ENCODE data around the gene NFIA.

Gene NFIA

DNA sequence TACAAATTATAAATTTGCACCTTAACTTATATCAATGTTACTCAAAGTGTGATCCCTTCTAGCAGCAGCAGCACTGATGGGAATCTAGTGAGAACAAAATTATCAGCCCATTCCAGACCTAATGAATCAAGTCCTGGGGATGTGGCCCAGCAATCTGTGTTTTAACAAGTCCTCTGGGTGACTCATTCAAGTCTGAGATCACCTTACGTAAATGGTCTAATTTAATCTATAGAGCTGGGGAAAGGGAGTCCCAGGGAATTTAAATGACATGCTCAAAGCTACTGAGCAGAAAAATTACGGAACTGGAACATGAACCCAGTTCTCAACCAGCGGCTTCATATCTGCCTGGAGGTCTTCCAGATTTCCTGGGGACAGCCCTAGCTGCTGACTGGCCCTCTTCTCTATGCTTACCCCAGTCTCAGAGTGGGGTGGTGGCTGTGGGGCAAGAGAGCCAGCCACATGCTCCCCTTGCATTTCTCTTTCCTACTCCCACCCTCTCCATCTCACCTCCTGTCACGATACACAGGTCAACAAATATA is 422.6 kb downstream of the NFIA start:
- Histone ChIP-seq H3K4me3 (ENCODE audit: low read length) (no peak overlapping the region), H3K4me1 (ENCODE audit: control insufficient read depth, insufficient read depth, low read length) (no peaks in the 10 kb centered on the region), H3K9ac (ENCODE audit: low read depth, low read length) (no peak overlapping the region), H3K36me3 (ENCODE audit: insufficient read depth, low read length) (no peaks in the 10 kb centered on the region), H3K27me3 (ENCODE audit: control insufficient read depth, insufficient read depth, low read length) (no peaks in the 10 kb centered on the region), H3K4me2 (ENCODE audit: low read length) (no peak overlapping the region), H3K9me3 (replicated peaks; ENCODE audit: low read length) (no peaks in the 10 kb centered on the region)

DNA sequence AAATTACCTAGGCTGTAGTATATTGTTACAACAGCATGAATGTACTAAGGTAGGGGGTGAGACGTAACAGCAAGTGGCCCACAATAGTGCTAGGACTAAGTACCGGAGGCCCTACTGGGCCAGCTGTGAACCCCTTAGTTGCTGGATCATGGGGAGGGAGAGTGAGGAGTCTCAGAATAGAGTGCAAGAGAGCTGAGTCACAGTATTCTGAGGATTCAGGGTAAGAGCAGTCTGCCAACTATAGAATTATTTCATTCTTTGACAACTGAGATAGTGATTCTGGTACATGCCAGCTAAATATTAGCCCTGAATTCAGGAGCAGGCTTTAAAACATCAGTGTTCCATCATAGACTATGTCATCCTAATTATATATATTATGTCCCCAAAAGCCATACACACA is 423.9 kb downstream of the NFIA start:
- no peak overlapping the region for H3K4me3 ChIP-seq (ENCODE audit: low read length)
- no peaks in the 10 kb centered on the region for H3K27me3 ChIP-seq (ENCODE audit: control insufficient read depth, insufficient read depth, low read length)
- H3K4me2 ChIP-seq (ENCODE audit: low read length) = no peak overlapping the region
- no peaks in the 10 kb centered on the region for H3K36me3 ChIP-seq (ENCODE audit: insufficient read depth, low read length)
- no peaks in the 10 kb centered on the region for H3K9me3 ChIP-seq (replicated peaks; ENCODE audit: low read length)
- H3K4me1 ChIP-seq (ENCODE audit: control insufficient read depth, insufficient read depth, low read length) = no peaks in the 10 kb centered on the region
- no peak overlapping the region for H3K9ac ChIP-seq (ENCODE audit: low read depth, low read length)

DNA sequence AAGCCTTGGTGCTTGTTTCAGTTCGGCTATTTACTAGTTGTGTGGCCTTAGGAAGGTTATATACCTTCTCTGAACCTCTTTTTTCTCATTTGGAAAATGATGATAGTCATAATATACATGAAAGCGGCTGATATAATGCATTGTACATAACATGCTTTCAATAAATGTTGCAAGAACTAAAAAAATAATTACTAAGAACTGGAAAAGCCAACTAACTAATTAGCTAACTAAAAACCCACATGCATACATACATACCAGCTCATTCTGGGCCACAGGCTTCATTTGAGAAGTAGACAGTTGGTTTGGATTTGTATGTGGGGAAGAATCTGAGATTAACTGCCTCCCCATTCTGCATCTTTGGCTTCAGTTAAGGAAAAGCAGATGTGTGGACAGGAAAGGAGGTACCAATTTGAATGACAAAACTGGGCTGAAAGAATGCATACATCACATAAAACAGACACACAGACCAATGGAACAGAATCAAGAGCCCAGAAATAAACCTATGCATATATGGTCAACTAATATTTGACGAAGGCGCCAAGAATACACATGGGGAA is 424.7 kb downstream of the NFIA start:
- Histone ChIP-seq H3K4me1 (ENCODE audit: control insufficient read depth, insufficient read depth, low read length) (no peaks in the 10 kb centered on the region), H3K36me3 (ENCODE audit: insufficient read depth, low read length) (no peaks in the 10 kb centered on the region), H3K27me3 (ENCODE audit: control insufficient read depth, insufficient read depth, low read length) (no peaks in the 10 kb centered on the region), H3K4me2 (ENCODE audit: low read length) (no peak overlapping the region), H3K9me3 (replicated peaks; ENCODE audit: low read length) (no peaks in the 10 kb centered on the region), H3K9ac (ENCODE audit: low read depth, low read length) (no peak overlapping the region), H3K4me3 (ENCODE audit: low read length) (no peak overlapping the region)

All from skeletal muscle satellite cell (primary cell).